B cell (primary cell): ENCODE measurements around the gene C3orf70. TPM values are rescaled to one million over a fixed set of nuclear protein-coding genes. Genes with fewer than 3 reads are reported as not detected.

Source experiments
- ATAC-seq: fragments of 200-7000 bp; cut with Tn5 transposase; one replicate; pipeline ENCODE4 v1.10.0; 2021; ENCODE audit warnings: low read depth, mild to moderate bottlenecking, moderate number of reproducible peaks, moderate library complexity
- CTCF ChIA-PET: fragments of 350-600 bp; sonication (Branson Sonifier 250); formaldehyde crosslinking; loops from one replicate; lab custom pipeline; 2021; ENCODE audit warnings: antibody characterized with exemption, inconsistent platforms; lab: Charles Lee
- POLR2A ChIA-PET: fragments of 350-600 bp; sonication (Branson Sonifier 250); formaldehyde crosslinking; loops from one replicate; lab custom pipeline; 2021; ENCODE audit warnings: antibody characterized with exemption; lab: Charles Lee
- DNase-seq: peaks from one replicate; pipeline ENCODE4 v3.0.0; 2013
- H2AFZ ChIP-seq: 2 replicates; pipeline ENCODE4 v1.6.1; 2012; ENCODE audit warnings: mild to moderate bottlenecking, low read depth, low read length; ENCODE audit not compliant: insufficient read depth, poor library complexity, severe bottlenecking
- H3K27ac ChIP-seq, 2 donors: 1 replicate in 1 of 2; 2 replicates in 1 of 2; pipeline ENCODE4 v1.5.1; 2012 to 2013; ENCODE audit warnings: low read length in 2 of 2, mild to moderate bottlenecking in 2 of 2, moderate library complexity in 1 of 2
- H3K27me3 ChIP-seq, 4 experiments: fragments of 200-600 bp in 1 of 4; sonication (generic) in 1 of 4; replicated peaks in 1 of 4; 1 replicate in 2 of 4; 2 replicates in 2 of 4; pipeline versions ENCODE4 v1.6.1 to v1.7.0; 2013 to 2016; ENCODE audit warnings: low read length in 3 of 4, mild to moderate bottlenecking in 2 of 4, mixed read lengths in 1 of 4, moderate library complexity in 1 of 4; ENCODE audit not compliant: insufficient read depth in 4 of 4, control insufficient read depth in 3 of 4; ENCODE audit errors: control extremely low read depth in 1 of 4
- H3K36me3 ChIP-seq, 2 experiments: replicated peaks in 1 of 2; 1 replicate in 1 of 2; 2 replicates in 1 of 2; pipeline versions ENCODE4 v1.6.1 to v1.7.1; 2013; ENCODE audit warnings: low read length in 1 of 2; ENCODE audit not compliant: insufficient read depth in 2 of 2, control insufficient read depth in 1 of 2; ENCODE audit errors: control extremely low read depth in 1 of 2, extremely low read depth in 1 of 2
- H3K4me1 ChIP-seq, 2 donors: fragments of 200-600 bp in 1 of 2; sonication (generic) in 1 of 2; 1 replicate in 1 of 2; 2 replicates in 1 of 2; pipeline versions ENCODE4 v1.5.1 to v1.6.1; 2013 to 2017; ENCODE audit warnings: low read length in 2 of 2; ENCODE audit not compliant: control insufficient read depth in 2 of 2, insufficient read depth in 2 of 2
- H3K4me2 ChIP-seq: replicated peaks from 2 replicates; pipeline ENCODE3; 2012; ENCODE audit warnings: mild to moderate bottlenecking, low read depth, low read length; ENCODE audit not compliant: poor library complexity, severe bottlenecking
- H3K4me3 ChIP-seq, 5 experiments: fragments of 200-600 bp in 1 of 5; sonication (generic) in 1 of 5; 1 replicate in 3 of 5; 2 replicates in 2 of 5; pipeline versions ENCODE4 v1.5.1 to v1.7.0; 2011 to 2016; ENCODE audit warnings: low read length in 4 of 5, mild to moderate bottlenecking in 4 of 5, low read depth in 2 of 5, control low read depth in 1 of 5, moderate library complexity in 1 of 5; ENCODE audit not compliant: insufficient read depth in 1 of 5; ENCODE audit errors: control extremely low read depth in 1 of 5, extremely low read depth in 1 of 5
- H3K79me2 ChIP-seq: fragments of 200-600 bp; sonication (generic); one replicate; pipeline ENCODE4 v1.6.0; 2016; ENCODE audit warnings: low read length; ENCODE audit not compliant: control insufficient read depth, insufficient read depth
- H3K9ac ChIP-seq: fragments of 200-600 bp; sonication (generic); 2 replicates; pipeline ENCODE4 v1.6.1; 2017; ENCODE audit warnings: mild to moderate bottlenecking, low read length, moderate library complexity
- H3K9me3 ChIP-seq, 3 donors: one replicate each; pipeline versions ENCODE4 v1.6.1 to v1.7.1; 2013; ENCODE audit warnings: low read length in 2 of 3; ENCODE audit not compliant: control insufficient read depth in 2 of 3, insufficient read depth in 1 of 3; ENCODE audit errors: control extremely low read depth in 1 of 3
- H4K20me1 ChIP-seq: 2 replicates; pipeline ENCODE4 v1.6.0; 2012; ENCODE audit warnings: mild to moderate bottlenecking, low read length; ENCODE audit not compliant: insufficient read depth, control insufficient read depth, poor library complexity, severe bottlenecking
- H3K27ac Mint-ChIP-seq: one replicate; pipeline ENCODE4 v1.8.0; 2021; ENCODE audit warnings: mixed read lengths
- H3K27me3 Mint-ChIP-seq: one replicate; pipeline ENCODE4 v1.8.0; 2021; ENCODE audit warnings: mixed read lengths
- H3K4me1 Mint-ChIP-seq: one replicate; pipeline ENCODE4 v1.8.0; 2021; ENCODE audit warnings: mixed read lengths
- H3K4me3 Mint-ChIP-seq: one replicate; pipeline ENCODE4 v1.8.0; 2021; ENCODE audit warnings: mixed read lengths
- H3K9me3 Mint-ChIP-seq: one replicate; pipeline ENCODE4 v1.8.0; 2022; ENCODE audit warnings: mixed read lengths; ENCODE audit not compliant: insufficient read depth
- EZH2 ChIP-seq: IDR thresholded peaks from 2 replicates; pipeline ENCODE4 v1.6.1; 2012; ENCODE audit warnings: borderline replicate concordance, low read depth, mild to moderate bottlenecking, moderate library complexity, low read length; ENCODE audit not compliant: insufficient read depth, poor library complexity, severe bottlenecking
- WGBS: methylation state at CpG from one replicate; pipeline ENCODE4 v1.1.5; 2013; ENCODE audit warnings: missing lambda C conversion rate; ENCODE audit not compliant: insufficient coverage; 5-methylcytosine and 5-hydroxymethylcytosine counted together
- intact Hi-C: fragments of 100-400 bp; cut with micrococcal nuclease; formaldehyde crosslinking; loops from one replicate; pipeline ENCODE4 v1.10.0; 2022
- polyA plus RNA-seq: library from polyadenylated mRNA; depleted of rRNA; stranded (reverse); fragments of >200 nt; gene quantifications from 2 replicates; pipeline ENCODE4 v1.2.3, GENCODE V29; 2012
- total RNA-seq, 2 donors: library from RNA; stranded (reverse); fragments of 120-200 nt in 1 of 2; gene quantifications; 1 replicate in 1 of 2; 2 replicates in 1 of 2; pipeline versions ENCODE4 v1.2.3 to v1.2.4, GENCODE V29; 2013 to 2022
- TF ChIP-seq, protein P1 (sequence below): fragments of 200-600 bp; IDR thresholded peaks from one replicate; pipeline ENCODE4 v1.8.0; 2022; ENCODE audit warnings: antibody characterized with exemption, mild to moderate bottlenecking

C3orf70 gene
- total and polyA plus RNA-seq, 2 donors (not counting 1 experiment from before 2014, with no cell fraction given), result not detected

DNA sequence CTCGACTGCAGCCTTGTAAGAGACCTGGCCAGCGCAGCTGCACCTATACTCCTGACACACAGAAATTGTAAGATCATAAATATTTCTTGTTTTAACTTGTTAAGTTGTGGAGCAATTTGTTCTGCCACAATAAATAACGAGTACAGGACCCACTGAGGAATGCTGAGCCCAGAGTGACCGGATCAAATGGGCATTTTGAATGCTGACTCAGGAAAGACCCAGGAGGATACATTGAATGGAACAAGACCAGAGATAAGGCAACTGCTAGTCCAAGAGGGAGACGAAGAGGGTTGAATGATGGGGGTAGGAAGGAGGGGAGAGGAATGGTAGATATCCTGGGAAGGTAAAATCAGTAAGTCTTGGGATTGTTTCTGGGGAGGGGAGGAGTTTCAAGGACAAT, 8.9 kb upstream of the C3orf70 start:
- CTCF ChIA-PET, result no interaction called here
- 74% methylated on average over 3 of the region's 5 CpGs for WGBS
- H4K20me1 ChIP-seq, result no peaks in the 10 kb centered on the region
- Mint-ChIP-seq H3K27ac (no peak overlapping the region), H3K27me3 (peaks cover 31% of the 10 kb centered on the region), H3K4me1 (no peaks in the 10 kb centered on the region), H3K9me3 (no peaks in the 10 kb centered on the region), H3K4me3 (no peak overlapping the region)
- H3K27me3 ChIP-seq, result peaks cover 0 to 7% (median 0%) of the 10 kb centered on the region in 4 experiments
- intact Hi-C loops, result no loop called here
- H3K36me3 ChIP-seq, result no peaks in the 10 kb centered on the region
- no peak overlapping the region for H3K4me2 ChIP-seq
- ATAC-seq (no peak), DNase-seq (no peak)
- POLR2A ChIA-PET, result no interaction called here
- TF ChIP-seq EZH2, result no peak
- TF ChIP-seq, protein P1, sequence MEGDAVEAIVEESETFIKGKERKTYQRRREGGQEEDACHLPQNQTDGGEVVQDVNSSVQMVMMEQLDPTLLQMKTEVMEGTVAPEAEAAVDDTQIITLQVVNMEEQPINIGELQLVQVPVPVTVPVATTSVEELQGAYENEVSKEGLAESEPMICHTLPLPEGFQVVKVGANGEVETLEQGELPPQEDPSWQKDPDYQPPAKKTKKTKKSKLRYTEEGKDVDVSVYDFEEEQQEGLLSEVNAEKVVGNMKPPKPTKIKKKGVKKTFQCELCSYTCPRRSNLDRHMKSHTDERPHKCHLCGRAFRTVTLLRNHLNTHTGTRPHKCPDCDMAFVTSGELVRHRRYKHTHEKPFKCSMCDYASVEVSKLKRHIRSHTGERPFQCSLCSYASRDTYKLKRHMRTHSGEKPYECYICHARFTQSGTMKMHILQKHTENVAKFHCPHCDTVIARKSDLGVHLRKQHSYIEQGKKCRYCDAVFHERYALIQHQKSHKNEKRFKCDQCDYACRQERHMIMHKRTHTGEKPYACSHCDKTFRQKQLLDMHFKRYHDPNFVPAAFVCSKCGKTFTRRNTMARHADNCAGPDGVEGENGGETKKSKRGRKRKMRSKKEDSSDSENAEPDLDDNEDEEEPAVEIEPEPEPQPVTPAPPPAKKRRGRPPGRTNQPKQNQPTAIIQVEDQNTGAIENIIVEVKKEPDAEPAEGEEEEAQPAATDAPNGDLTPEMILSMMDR, result no peak
- H3K9me3 ChIP-seq, result no peaks in the 10 kb centered on the region
- no peak overlapping the region for H3K9ac ChIP-seq
- H3K79me2 ChIP-seq, result no peaks in the 10 kb centered on the region
- no peaks in the 10 kb centered on the region for H3K4me1 ChIP-seq
- no peak overlapping the region for H3K4me3 ChIP-seq
- H2AFZ ChIP-seq, result no peak overlapping the region
- H3K27ac ChIP-seq, result no peak overlapping the region

DNA sequence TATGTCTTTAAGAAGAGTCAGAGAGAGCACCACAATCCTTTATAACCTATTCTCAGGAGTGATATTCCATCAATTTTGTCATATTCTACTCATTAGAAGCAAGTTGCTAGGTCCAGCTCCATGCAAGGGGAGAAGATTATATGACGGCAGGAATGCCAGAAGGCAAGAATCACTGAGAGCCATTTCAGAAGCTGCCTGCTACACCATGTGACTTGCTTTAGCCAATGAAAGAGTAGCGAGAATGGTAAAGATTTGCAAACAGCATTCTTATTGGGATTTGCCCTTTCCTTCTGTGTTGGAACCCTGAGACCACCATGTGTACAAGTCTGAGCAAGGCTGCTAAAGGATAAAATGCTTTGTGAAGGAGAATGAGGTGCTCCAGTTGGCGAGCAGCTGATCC, 4.5 kb upstream of the C3orf70 start:
- no peaks in the 10 kb centered on the region for H3K9me3 ChIP-seq
- no peak overlapping the region for H3K27ac ChIP-seq
- POLR2A ChIA-PET, result no interaction called here
- no peaks in the 10 kb centered on the region for H3K79me2 ChIP-seq
- Mint-ChIP-seq H3K9me3 (no peaks in the 10 kb centered on the region), H3K27ac (no peak overlapping the region), H3K4me1 (peaks cover 2% of the 10 kb centered on the region), H3K4me3 (no peak overlapping the region), H3K27me3 (peaks cover 25% of the 10 kb centered on the region)
- no peak for TF ChIP-seq EZH2
- TF ChIP-seq, protein P1, result no peak
- CTCF ChIA-PET, result no interaction called here
- DNase-seq (no peak), ATAC-seq (no peak)
- H2AFZ ChIP-seq, result no peak overlapping the region
- no peak overlapping the region for H3K9ac ChIP-seq
- peaks cover 4 to 10% of the 10 kb centered on the region in 2 donors for H3K4me1 ChIP-seq
- intact Hi-C loops, result no loop called here
- no peaks in the 10 kb centered on the region for H4K20me1 ChIP-seq
- no peak overlapping the region for H3K4me3 ChIP-seq
- WGBS, result 90% methylated on average over 2 of the region's 3 CpGs
- no peak overlapping the region for H3K4me2 ChIP-seq
- H3K27me3 ChIP-seq, result peaks cover 0 to 19% (median 12%) of the 10 kb centered on the region in 4 experiments
- no peaks in the 10 kb centered on the region for H3K36me3 ChIP-seq
